ENCODE results near the gene CPNE2. TPM values are rescaled to one million over a fixed set of nuclear protein-coding genes. Genes with fewer than 3 reads are reported as not detected.

Gene CPNE2
- total RNA-seq, 1 experiment from 2014 or later, result 14.5 TPM

GRCh38 chr16:57190136-57190535, 97.8 kb downstream of the CPNE2 start:
- BruUV-seq (replicated peaks), result no TSS peak
- H3K27me3 Mint-ChIP-seq (ENCODE audit: unreplicated experiment), result no peaks in the 10 kb centered on the region
- H3K4me1 Mint-ChIP-seq (ENCODE audit: low read depth, unreplicated experiment), result peaks cover 34% of the 10 kb centered on the region
- peaks cover 45% of the 10 kb centered on the region for H3K36me3 Mint-ChIP-seq (ENCODE audit: insufficient read depth, unreplicated experiment)
- H3K4me3 Mint-ChIP-seq (ENCODE audit: low read depth, unreplicated experiment), result no peak overlapping the region
- no peak for DNase-seq
- no peaks in the 10 kb centered on the region for H3K9me3 Mint-ChIP-seq (ENCODE audit: low read depth, unreplicated experiment)
- no peak overlapping the region for H3K27ac Mint-ChIP-seq (ENCODE audit: unreplicated experiment)
- TF ChIP-seq CTCF (IDR thresholded peaks at IDR 0.05; ENCODE audit: unreplicated experiment), result no peak
- intact Hi-C loops (cut with micrococcal nuclease; ENCODE audit: unreplicated experiment), result loop anchor here (2.0 to 5.0 kb wide), 2 partner anchors 52 to 87 kb away; no protein-coding TSS in a partner anchor
- CTCF ChIA-PET, result no interaction called here

GRCh38 chr16:57191056-57191571, 98.7 kb downstream of the CPNE2 start:
- Mint-ChIP-seq H3K27me3 (ENCODE audit: unreplicated experiment) (no peaks in the 10 kb centered on the region), H3K4me1 (ENCODE audit: low read depth, unreplicated experiment) (peaks cover 32% of the 10 kb centered on the region), H3K9me3 (ENCODE audit: low read depth, unreplicated experiment) (no peaks in the 10 kb centered on the region), H3K36me3 (ENCODE audit: insufficient read depth, unreplicated experiment) (peaks cover 35% of the 10 kb centered on the region), H3K4me3 (ENCODE audit: low read depth, unreplicated experiment) (no peak overlapping the region), H3K27ac (ENCODE audit: unreplicated experiment) (peak overlapping the region; percentile 10)
- intact Hi-C loops (cut with micrococcal nuclease; ENCODE audit: unreplicated experiment), result loop anchor here (2.0 to 5.0 kb wide), 2 partner anchors 51 to 86 kb away; no protein-coding TSS in a partner anchor
- no TSS peak for BruUV-seq (replicated peaks)
- TF ChIP-seq CTCF (IDR thresholded peaks at IDR 0.05; ENCODE audit: unreplicated experiment), result no peak
- CTCF ChIA-PET, result no interaction called here
- no peak for DNase-seq

- intact Hi-C loops (cut with micrococcal nuclease; ENCODE audit: unreplicated experiment), result loop anchor here (5.0 kb wide), 1 partner anchor 50 kb away; no protein-coding TSS in a partner anchor
- Mint-ChIP-seq H3K36me3 (ENCODE audit: insufficient read depth, unreplicated experiment) (peaks cover 25% of the 10 kb centered on the region), H3K27me3 (ENCODE audit: unreplicated experiment) (no peaks in the 10 kb centered on the region), H3K4me1 (ENCODE audit: low read depth, unreplicated experiment) (peaks cover 43% of the 10 kb centered on the region), H3K27ac (ENCODE audit: unreplicated experiment) (no peak overlapping the region), H3K4me3 (ENCODE audit: low read depth, unreplicated experiment) (no peak overlapping the region), H3K9me3 (ENCODE audit: low read depth, unreplicated experiment) (no peaks in the 10 kb centered on the region)
- CTCF ChIA-PET, result interaction anchor here (0.6 kb wide), 3 partner anchors 16 to 198 kb away, joined by 3 to 8 read pairs (median 5); no protein-coding TSS in a partner anchor
- BruUV-seq (replicated peaks), result no TSS peak
- no peak for TF ChIP-seq CTCF (IDR thresholded peaks at IDR 0.05; ENCODE audit: unreplicated experiment)
- DNase-seq, result no peak
Measured at GRCh38 chr16:57192146-57192545, 99.8 kb downstream of the CPNE2 start.

GRCh38 chr16:57192720-57193486, 100.5 kb downstream of the CPNE2 start:
- Mint-ChIP-seq H3K4me3 (ENCODE audit: low read depth, unreplicated experiment) (no peak overlapping the region), H3K36me3 (ENCODE audit: insufficient read depth, unreplicated experiment) (peaks cover 17% of the 10 kb centered on the region), H3K9me3 (ENCODE audit: low read depth, unreplicated experiment) (no peaks in the 10 kb centered on the region), H3K27me3 (ENCODE audit: unreplicated experiment) (no peaks in the 10 kb centered on the region), H3K27ac (ENCODE audit: unreplicated experiment) (no peak overlapping the region), H3K4me1 (ENCODE audit: low read depth, unreplicated experiment) (peaks cover 47% of the 10 kb centered on the region)
- no peak for DNase-seq
- CTCF ChIA-PET, result interaction anchor here (0.6 to 0.7 kb wide), 4 partner anchors 15 to 198 kb away, joined by 3 to 8 read pairs (median 4); no protein-coding TSS in a partner anchor
- TF ChIP-seq CTCF (IDR thresholded peaks at IDR 0.05; ENCODE audit: unreplicated experiment), result no peak
- intact Hi-C loops (cut with micrococcal nuclease; ENCODE audit: unreplicated experiment), result loop anchor here (5.0 kb wide), 1 partner anchor 49 kb away; no protein-coding TSS in a partner anchor
- no TSS peak for BruUV-seq (replicated peaks)
